Endodermal cell (in vitro differentiated cells): ENCODE measurements around the gene ISG20. TPM values are rescaled to one million over a fixed set of nuclear protein-coding genes. Genes with fewer than 3 reads are reported as not detected.

Source experiments
- DNase-seq: peaks from one replicate; pipeline ENCODE4 v3.0.0-alpha.2; 2017
- H3K27ac ChIP-seq: 2 replicates; pipeline ENCODE4 v1.5.1; 2013; ENCODE audit warnings: mild to moderate bottlenecking, low read depth, low read length, moderate library complexity
- H3K27me3 ChIP-seq: 2 replicates; pipeline ENCODE4 v1.6.1; 2013; ENCODE audit warnings: mild to moderate bottlenecking, low read length, moderate library complexity; ENCODE audit not compliant: insufficient read depth, control insufficient read depth, poor library complexity, severe bottlenecking
- H3K36me3 ChIP-seq: 2 replicates; pipeline ENCODE4 v1.7.0; 2013; ENCODE audit warnings: mild to moderate bottlenecking, low read length, moderate library complexity; ENCODE audit not compliant: control insufficient read depth, insufficient read depth
- H3K4me1 ChIP-seq: one replicate; pipeline ENCODE4 v1.7.0; 2013; ENCODE audit warnings: low read length; ENCODE audit not compliant: control insufficient read depth, insufficient read depth
- H3K4me3 ChIP-seq: 2 replicates; pipeline ENCODE4 v1.5.1; 2013; ENCODE audit warnings: mild to moderate bottlenecking, low read length, moderate library complexity
- H3K9ac ChIP-seq: 2 replicates; pipeline ENCODE4 v1.6.1; 2013; ENCODE audit warnings: mild to moderate bottlenecking, low read length, moderate library complexity; ENCODE audit not compliant: poor library complexity, severe bottlenecking; ENCODE audit errors: extremely low read depth
- H3K9me3 ChIP-seq: 2 replicates; pipeline ENCODE4 v1.6.1; 2013; ENCODE audit warnings: mild to moderate bottlenecking, low read length, moderate library complexity; ENCODE audit not compliant: control insufficient read depth
- H3K27ac Mint-ChIP-seq: 2 replicates; pipeline ENCODE4 v1.8.0; 2020; ENCODE audit warnings: mixed read lengths
- H3K27me3 Mint-ChIP-seq: 2 replicates; pipeline ENCODE4 v1.8.0; 2021; ENCODE audit warnings: mild to moderate bottlenecking, mixed read lengths; ENCODE audit not compliant: insufficient read depth
- H3K36me3 Mint-ChIP-seq: 2 replicates; pipeline ENCODE4 v1.8.0; 2020; ENCODE audit warnings: low read depth, mixed read lengths
- H3K4me1 Mint-ChIP-seq: 2 replicates; pipeline ENCODE4 v1.8.0; 2020; ENCODE audit warnings: mixed read lengths
- H3K4me3 Mint-ChIP-seq: 2 replicates; pipeline ENCODE4 v1.8.0; 2020; ENCODE audit warnings: mild to moderate bottlenecking, moderate library complexity, mixed read lengths
- H3K9me3 Mint-ChIP-seq: 2 replicates; pipeline ENCODE4 v1.8.0; 2020; ENCODE audit warnings: mild to moderate bottlenecking, mixed read lengths
- CTCF ChIP-seq: fragments of 200-600 bp; sonication (generic); conservative IDR thresholded peaks from 2 replicates; pipeline ENCODE4 v1.5.0; 2021; ENCODE audit warnings: antibody characterized with exemption, mild to moderate bottlenecking
- WGBS, 2 experiments: methylation state at CpG; one replicate each; pipeline versions ENCODE4 v1.1.5 to v1.1.7; 2013; ENCODE audit warnings: missing lambda C conversion rate in 2 of 2, mixed read lengths in 1 of 2; ENCODE audit not compliant: insufficient coverage in 1 of 2, insufficient read length in 1 of 2; 5-methylcytosine and 5-hydroxymethylcytosine counted together
- total RNA-seq, 2 donors: library from RNA; stranded (reverse); fragmentation: NEBNext Ultra II Directional in 1 of 2; extraction: Animal tissue kit (Norgen Biotek cat#: 25700) in 1 of 2; gene quantifications; 2 replicates in 1 of 2; 3 replicates in 1 of 2; pipeline ENCODE4 v1.2.1, GENCODE V29; 2021

Gene ISG20
- total RNA-seq, 2 donors from 2014 or later = 9.3 to 11.4 TPM

GRCh38 chr15:88658972-88659931, 20.4 kb downstream of the ISG20 start:
- Histone ChIP-seq H3K9ac (no peak overlapping the region), H3K27me3 (peaks cover 10% of the 10 kb centered on the region), H3K4me3 (no peak overlapping the region), H3K4me1 (no peaks in the 10 kb centered on the region), H3K27ac (no peak overlapping the region), H3K9me3 (no peaks in the 10 kb centered on the region), H3K36me3 (no peaks in the 10 kb centered on the region)
- TF ChIP-seq CTCF = no peak
- no peak for DNase-seq
- Mint-ChIP-seq H3K9me3 (peaks cover 1% of the 10 kb centered on the region), H3K4me1 (peaks cover 2% of the 10 kb centered on the region), H3K4me3 (no peak overlapping the region), H3K27ac (no peak overlapping the region), H3K27me3 (peaks cover 10% of the 10 kb centered on the region), H3K36me3 (no peaks in the 10 kb centered on the region)
- 81 to 86% methylated on average over 10 to 18 of the region's 18 CpGs for WGBS, 2 experiments

- Histone ChIP-seq H3K27me3 (peaks cover 10% of the 10 kb centered on the region), H3K4me3 (no peak overlapping the region), H3K27ac (no peak overlapping the region), H3K36me3 (no peaks in the 10 kb centered on the region), H3K9ac (no peak overlapping the region), H3K9me3 (no peaks in the 10 kb centered on the region), H3K4me1 (no peaks in the 10 kb centered on the region)
- no peak overlapping the region for H3K27ac Mint-ChIP-seq
- H3K4me1 Mint-ChIP-seq = peaks cover 3% of the 10 kb centered on the region
- H3K4me3 Mint-ChIP-seq = no peak overlapping the region
- peaks cover 12% of the 10 kb centered on the region for H3K27me3 Mint-ChIP-seq
- no peak for TF ChIP-seq CTCF
- H3K36me3 Mint-ChIP-seq = no peaks in the 10 kb centered on the region
- no peak for DNase-seq
- peaks cover 1% of the 10 kb centered on the region for H3K9me3 Mint-ChIP-seq
Measured at GRCh38 chr15:88661041-88661700, 22.4 kb downstream of the ISG20 start.

- 91 to 94% methylated on average over 3 of the region's 4 CpGs for WGBS, 2 experiments
- Mint-ChIP-seq H3K27me3 (peaks cover 12% of the 10 kb centered on the region), H3K36me3 (no peaks in the 10 kb centered on the region), H3K4me1 (peaks cover 3% of the 10 kb centered on the region), H3K4me3 (no peak overlapping the region), H3K9me3 (peaks cover 1% of the 10 kb centered on the region), H3K27ac (no peak overlapping the region)
- Histone ChIP-seq H3K9me3 (no peaks in the 10 kb centered on the region), H3K36me3 (no peaks in the 10 kb centered on the region), H3K4me1 (no peaks in the 10 kb centered on the region), H3K4me3 (no peak overlapping the region), H3K9ac (no peak overlapping the region), H3K27me3 (peaks cover 10% of the 10 kb centered on the region), H3K27ac (no peak overlapping the region)
- DNase-seq = no peak
- TF ChIP-seq CTCF = no peak
Measured at GRCh38 chr15:88661761-88662556, 23.1 kb downstream of the ISG20 start.
